Tibial artery (tissue), 4 donors: ENCODE measurements around the gene ANKS6.

Experiments used
- DNase-seq, 2 donors: peaks; one replicate each; pipeline ENCODE4 v3.0.0-alpha.2; 2019
- H3K27ac ChIP-seq, 2 donors: fragments of 200-600 bp; sonication (generic) in 1 of 2; 1 replicate in 1 of 2; 2 replicates in 1 of 2; pipeline ENCODE4 v1.5.1; 2018 to 2019; ENCODE audit warnings: mild to moderate bottlenecking in 1 of 2
- H3K27me3 ChIP-seq, 2 donors: fragments of 200-600 bp; sonication (generic) in 1 of 2; one replicate each; pipeline versions ENCODE4 v1.5.1 to v1.6.0; 2016 to 2019
- H3K36me3 ChIP-seq, 3 donors: fragments of 200-600 bp; sonication (generic) in 2 of 3; one replicate each; pipeline ENCODE4 v1.5.1; 2016 to 2019; ENCODE audit warnings: mild to moderate bottlenecking in 2 of 3
- H3K4me1 ChIP-seq, 4 donors: fragments of 200-600 bp; sonication (generic) in 2 of 4; 1 replicate in 3 of 4; 2 replicates in 1 of 4; pipeline ENCODE4 v1.5.1; 2016 to 2019
- H3K4me3 ChIP-seq, 2 donors: fragments of 200-600 bp; sonication (generic) in 1 of 2; 1 replicate in 1 of 2; 2 replicates in 1 of 2; pipeline ENCODE4 v1.5.1; 2018 to 2019; ENCODE audit warnings: mild to moderate bottlenecking in 2 of 2
- H3K9me3 ChIP-seq, 3 donors: fragments of 200-600 bp; sonication (generic) in 1 of 3; one replicate each; pipeline ENCODE4 v1.5.1; 2016 to 2019
- intact Hi-C: fragments of 100-400 bp; cut with DNase I; formaldehyde crosslinking; loops from one replicate; pipeline ENCODE4 v1.15.0; 2023; ENCODE audit warnings: low total_unique reads
- TF ChIP-seq, protein P1 (sequence below), 2 experiments: fragments of 200-600 bp in 1 of 2; fragments of 450-650 bp in 1 of 2; IDR thresholded peaks; one replicate each; pipeline ENCODE4 v1.5.1; 2017 to 2019; ENCODE audit warnings: antibody characterized with exemption in 2 of 2, mild to moderate bottlenecking in 1 of 2, moderate library complexity in 1 of 2

ANKS6 gene

DNA sequence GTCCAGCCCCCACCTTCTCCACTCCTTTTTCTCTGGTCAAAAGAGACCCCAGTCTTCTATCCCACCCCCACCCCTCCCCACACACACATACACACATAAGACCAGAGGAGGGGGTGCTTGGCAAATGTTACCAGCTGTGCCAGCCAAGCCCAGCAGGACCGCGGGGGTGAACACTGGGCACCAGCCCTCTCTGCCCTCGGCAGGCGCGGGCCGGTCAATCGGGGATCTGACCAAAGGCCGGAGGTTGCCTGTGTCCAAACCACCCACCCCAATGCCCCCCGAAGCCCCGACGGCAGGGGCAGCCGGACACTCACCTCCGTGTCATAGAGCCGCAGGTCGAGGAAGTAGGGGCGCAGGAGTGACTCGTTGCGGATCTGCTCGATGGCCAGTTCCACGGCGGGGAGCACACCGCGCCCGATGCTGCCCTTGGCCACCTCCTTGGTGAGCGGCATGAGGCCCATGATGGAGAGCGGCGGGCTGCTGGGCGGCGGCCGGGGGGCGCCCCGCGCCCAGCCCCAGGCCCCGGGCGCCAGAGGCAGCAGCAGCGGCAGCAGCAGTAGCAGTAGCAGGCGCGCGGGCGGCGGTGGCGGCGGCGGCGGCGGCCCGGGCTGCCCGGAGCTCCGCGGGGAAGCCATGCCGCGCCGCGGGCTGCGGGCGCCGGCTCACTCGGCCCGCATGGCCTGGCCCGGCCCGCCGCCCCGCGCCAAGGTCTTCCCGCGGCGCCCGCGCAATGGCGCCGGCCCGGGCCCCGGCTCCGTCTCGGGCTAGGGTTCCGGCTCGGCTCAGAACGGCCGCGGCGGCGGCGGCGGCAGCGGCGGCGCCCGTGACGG is 88.0 kb downstream of the ANKS6 start:
- peak overlapping the region in 1 of 2 donors; percentile 45 for H3K4me3 ChIP-seq
- H3K9me3 ChIP-seq, result no peaks in the 10 kb centered on the region
- no peaks in the 10 kb centered on the region for H3K36me3 ChIP-seq
- H3K27ac ChIP-seq, result no peak overlapping the region
- H3K4me1 ChIP-seq, result peaks cover 0 to 24% (median 20%) of the 10 kb centered on the region in 4 donors
- intact Hi-C loops, result no loop called here
- TF ChIP-seq, protein P1, sequence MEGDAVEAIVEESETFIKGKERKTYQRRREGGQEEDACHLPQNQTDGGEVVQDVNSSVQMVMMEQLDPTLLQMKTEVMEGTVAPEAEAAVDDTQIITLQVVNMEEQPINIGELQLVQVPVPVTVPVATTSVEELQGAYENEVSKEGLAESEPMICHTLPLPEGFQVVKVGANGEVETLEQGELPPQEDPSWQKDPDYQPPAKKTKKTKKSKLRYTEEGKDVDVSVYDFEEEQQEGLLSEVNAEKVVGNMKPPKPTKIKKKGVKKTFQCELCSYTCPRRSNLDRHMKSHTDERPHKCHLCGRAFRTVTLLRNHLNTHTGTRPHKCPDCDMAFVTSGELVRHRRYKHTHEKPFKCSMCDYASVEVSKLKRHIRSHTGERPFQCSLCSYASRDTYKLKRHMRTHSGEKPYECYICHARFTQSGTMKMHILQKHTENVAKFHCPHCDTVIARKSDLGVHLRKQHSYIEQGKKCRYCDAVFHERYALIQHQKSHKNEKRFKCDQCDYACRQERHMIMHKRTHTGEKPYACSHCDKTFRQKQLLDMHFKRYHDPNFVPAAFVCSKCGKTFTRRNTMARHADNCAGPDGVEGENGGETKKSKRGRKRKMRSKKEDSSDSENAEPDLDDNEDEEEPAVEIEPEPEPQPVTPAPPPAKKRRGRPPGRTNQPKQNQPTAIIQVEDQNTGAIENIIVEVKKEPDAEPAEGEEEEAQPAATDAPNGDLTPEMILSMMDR (IDR thresholded peaks at IDR 0.05), result no peak
- DNase-seq, result no peak
- H3K27me3 ChIP-seq, result peaks cover 0 to 81% of the 10 kb centered on the region in 2 donors

DNA sequence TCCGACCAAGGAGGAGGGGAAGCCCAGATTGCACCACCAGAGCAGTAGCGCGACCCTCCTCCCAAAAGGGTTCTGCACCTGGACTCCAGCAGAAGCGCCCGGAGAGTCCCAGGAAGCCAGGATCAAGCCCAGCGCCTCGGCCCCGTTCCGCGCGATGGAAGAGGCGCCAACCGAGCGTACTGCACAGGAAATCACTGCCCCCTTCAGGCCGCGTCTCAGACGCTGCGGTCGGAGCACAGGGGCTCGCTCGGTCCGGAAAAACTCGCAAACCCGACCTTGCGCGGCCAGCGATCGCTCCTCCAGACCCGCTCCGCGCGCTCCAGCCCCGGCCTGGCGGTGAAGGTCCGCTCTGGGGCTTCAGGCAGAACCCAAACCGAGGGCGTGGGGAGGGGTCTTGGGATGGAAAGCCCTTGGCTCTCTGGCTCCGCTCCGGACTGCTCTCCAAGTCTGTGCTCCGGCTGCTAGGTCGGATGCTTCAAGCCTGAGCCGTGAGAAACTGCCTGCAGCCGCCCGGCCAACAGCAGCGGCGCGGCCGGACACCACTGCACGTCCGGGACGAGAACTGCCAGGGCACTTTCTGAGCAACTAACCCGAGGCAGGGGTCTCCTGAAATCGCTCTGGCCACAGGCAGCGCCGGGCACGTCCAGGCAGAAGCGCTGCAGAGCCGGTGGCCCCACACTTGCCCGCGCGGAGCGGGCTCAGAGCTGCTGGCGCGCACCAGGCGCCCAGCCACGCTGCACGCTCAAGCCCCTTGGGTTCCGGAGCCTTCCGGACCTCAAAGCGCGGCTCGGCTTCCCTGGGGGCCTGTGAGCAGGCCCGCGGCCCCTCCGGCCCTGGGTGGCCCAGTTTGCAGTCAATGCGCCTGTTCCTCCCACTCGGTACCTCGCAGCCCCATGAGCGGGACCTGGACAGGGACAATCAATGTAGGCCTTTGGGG is 88.9 kb downstream of the ANKS6 start:
- Histone ChIP-seq H3K36me3 (no peaks in the 10 kb centered on the region), H3K27me3 (peaks cover 0 to 81% of the 10 kb centered on the region in 2 donors), H3K9me3 (no peaks in the 10 kb centered on the region), H3K4me1 (peaks cover 0 to 24% (median 20%) of the 10 kb centered on the region in 4 donors), H3K27ac (no peak overlapping the region), H3K4me3 (no peak overlapping the region)
- TF ChIP-seq, protein P1 (IDR thresholded peaks at IDR 0.05), result no peak
- intact Hi-C loops, result no loop called here
- DNase-seq, result no peak

DNA sequence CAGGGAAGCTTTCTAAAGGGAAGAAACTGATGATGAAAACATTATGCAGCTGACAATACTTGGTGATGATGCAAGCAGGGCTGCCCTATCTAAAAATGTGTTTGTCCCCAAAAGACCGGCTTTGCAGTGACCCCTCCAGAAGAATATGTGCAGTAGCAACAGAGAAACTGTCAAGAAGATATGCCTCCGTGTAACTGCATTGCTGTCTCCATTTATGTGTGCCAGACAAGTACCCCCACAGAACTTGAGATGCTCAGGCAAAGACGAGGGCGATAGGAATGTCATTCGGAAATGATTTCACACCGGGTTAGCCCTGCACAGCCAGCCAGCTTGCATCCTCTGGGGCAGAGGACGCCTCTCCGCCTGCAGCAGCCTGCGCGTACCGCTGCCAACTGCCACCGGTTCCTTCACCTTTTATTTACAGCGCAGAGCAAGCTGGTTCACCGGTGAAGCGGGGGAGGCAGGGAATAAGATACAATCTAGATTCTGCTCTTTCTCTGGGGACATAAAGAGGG is 89.6 kb downstream of the ANKS6 start:
- no peak for DNase-seq
- Histone ChIP-seq H3K9me3 (no peaks in the 10 kb centered on the region), H3K4me3 (no peak overlapping the region), H3K4me1 (peaks cover 0 to 24% (median 20%) of the 10 kb centered on the region in 4 donors), H3K27me3 (peaks cover 0 to 80% of the 10 kb centered on the region in 2 donors), H3K27ac (no peak overlapping the region), H3K36me3 (no peaks in the 10 kb centered on the region)
- TF ChIP-seq, protein P1 (IDR thresholded peaks at IDR 0.05), result no peak
- intact Hi-C loops, result no loop called here

DNA sequence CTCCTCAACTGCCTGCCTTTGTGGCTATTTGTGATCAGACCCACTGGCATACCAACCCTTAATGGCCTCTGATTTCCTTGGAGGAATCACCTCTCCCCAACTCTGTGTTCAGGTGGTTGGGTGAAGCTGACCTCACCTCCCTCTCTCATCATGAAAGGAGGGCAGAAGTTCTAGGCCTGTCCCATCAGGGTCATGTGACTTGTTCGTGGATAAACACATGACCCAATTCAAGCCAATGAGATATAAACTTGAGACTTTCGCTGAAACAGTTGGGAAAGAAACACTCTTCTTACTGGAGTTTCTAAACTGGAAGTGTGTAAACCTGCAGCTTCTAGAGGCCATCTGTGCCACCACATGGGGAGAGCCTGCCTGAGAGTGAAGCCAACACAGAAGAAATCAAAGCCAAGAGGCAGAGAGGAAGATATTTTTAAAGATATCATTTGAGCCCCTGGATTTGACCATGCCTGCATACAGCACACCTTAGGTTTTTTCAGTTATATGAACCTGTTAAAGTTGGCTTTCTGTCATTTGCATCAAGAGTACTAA is 93.4 kb downstream of the ANKS6 start:
- Histone ChIP-seq H3K4me1 (peaks cover 0 to 11% (median 10%) of the 10 kb centered on the region in 4 donors), H3K9me3 (peaks cover 0 to 6% (median 0%) of the 10 kb centered on the region in 3 donors), H3K36me3 (no peaks in the 10 kb centered on the region), H3K4me3 (no peak overlapping the region), H3K27ac (no peak overlapping the region), H3K27me3 (peaks cover 0 to 48% of the 10 kb centered on the region in 2 donors)
- no peak for DNase-seq
- TF ChIP-seq, protein P1 (IDR thresholded peaks at IDR 0.05), result no peak
- intact Hi-C loops, result no loop called here

DNA sequence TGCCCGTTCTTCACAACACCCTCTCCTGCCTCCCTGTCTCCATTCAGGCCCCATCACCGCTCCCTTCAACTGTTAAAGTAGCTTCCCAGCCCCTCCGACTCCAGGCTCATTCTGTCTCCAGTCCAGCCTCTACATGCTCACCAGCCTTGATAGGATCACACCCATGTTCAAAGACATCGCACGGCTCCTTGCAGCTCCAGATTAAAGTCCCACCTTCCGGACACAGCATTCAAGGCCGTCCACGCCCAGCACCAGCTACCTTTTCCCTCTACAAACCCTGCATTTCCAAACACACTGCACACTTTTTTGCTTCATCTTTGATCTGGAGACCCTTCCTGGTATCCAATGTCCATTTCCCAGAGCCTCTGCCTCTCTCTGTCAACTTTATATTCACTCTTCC is 94.0 kb downstream of the ANKS6 start:
- Histone ChIP-seq H3K9me3 (peaks cover 0 to 6% (median 0%) of the 10 kb centered on the region in 3 donors), H3K4me3 (no peak overlapping the region), H3K36me3 (no peaks in the 10 kb centered on the region), H3K27me3 (peaks cover 0 to 42% of the 10 kb centered on the region in 2 donors), H3K4me1 (peaks cover 0 to 6% (median 5%) of the 10 kb centered on the region in 4 donors), H3K27ac (no peak overlapping the region)
- intact Hi-C loops, result no loop called here
- DNase-seq, result no peak
- TF ChIP-seq, protein P1 (IDR thresholded peaks at IDR 0.05), result no peak
